Type B pancreatic cell (in vitro differentiated cells): Measurements from ENCODE around the gene FILIP1L. TPM values are rescaled to one million over a fixed set of nuclear protein-coding genes. Genes with fewer than 3 reads are reported as not detected.

Experiments used
- DNase-seq: peaks from one replicate; pipeline ENCODE4 v3.0.0; 2021; ENCODE audit warnings: mixed read lengths; ENCODE audit not compliant: unreplicated experiment; ENCODE audit errors: extremely low spot score
- H3K27ac Mint-ChIP-seq: 2 replicates; pipeline ENCODE4 v1.8.0; 2021; ENCODE audit warnings: mild to moderate bottlenecking, mixed read lengths
- H3K27me3 Mint-ChIP-seq: 2 replicates; pipeline ENCODE4 v1.8.0; 2021; ENCODE audit warnings: mixed read lengths
- H3K36me3 Mint-ChIP-seq: 2 replicates; pipeline ENCODE4 v1.8.0; 2021; ENCODE audit warnings: mixed read lengths
- H3K4me1 Mint-ChIP-seq: one replicate; pipeline ENCODE4 v1.8.0; 2021; ENCODE audit warnings: mixed read lengths; ENCODE audit not compliant: unreplicated experiment
- H3K4me3 Mint-ChIP-seq: 2 replicates; pipeline ENCODE4 v1.8.0; 2021; ENCODE audit warnings: mild to moderate bottlenecking, mixed read lengths
- H3K9me3 Mint-ChIP-seq: 2 replicates; pipeline ENCODE4 v1.8.0; 2021; ENCODE audit warnings: mixed read lengths
- total RNA-seq: library from RNA; stranded (reverse); gene quantifications from 2 replicates; pipeline ENCODE4 v1.2.1, GENCODE V29; 2021; ENCODE audit warnings: low replicate concordance
- TF ChIP-seq, protein P1 (sequence below): fragments of 200-600 bp; sonication (generic); conservative IDR thresholded peaks from 2 replicates; pipeline ENCODE4 v1.5.0; 2021; ENCODE audit warnings: antibody characterized with exemption, mild to moderate bottlenecking

The FILIP1L gene
- total RNA-seq, 1 donor from 2014 or later: 30.6 TPM

DNA sequence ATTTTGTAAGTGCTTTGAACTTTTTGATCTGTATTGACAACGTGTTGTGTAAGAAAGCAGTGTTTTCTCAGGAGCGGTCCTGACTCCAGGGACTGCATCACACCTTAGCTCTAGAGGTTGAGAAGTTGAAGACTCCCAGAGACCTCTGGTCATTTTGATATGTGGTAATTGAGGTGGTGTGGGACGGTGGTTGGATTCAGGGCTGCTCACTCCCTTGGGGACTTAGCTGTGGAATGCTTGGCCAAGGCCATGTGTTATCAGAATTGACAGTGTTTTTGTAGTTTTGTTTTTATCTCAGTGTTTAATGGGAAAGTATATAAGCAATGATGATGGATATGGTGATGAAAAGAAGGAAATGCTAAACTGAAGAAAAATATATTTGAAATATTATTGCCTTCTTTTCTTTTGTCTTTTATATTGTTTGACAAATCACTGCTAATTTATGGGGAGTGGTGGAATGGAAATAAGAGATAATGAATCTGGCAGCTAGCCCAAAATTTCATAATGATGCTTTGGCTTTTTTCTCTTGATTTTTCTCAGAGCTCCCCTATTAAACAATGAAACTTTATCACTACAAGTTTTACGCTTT lies 280.6 kb downstream of the FILIP1L start:
- no peak for DNase-seq
- Mint-ChIP-seq H3K4me1 (peaks cover 6% of the 10 kb centered on the region), H3K4me3 (no peak overlapping the region), H3K27me3 (no peaks in the 10 kb centered on the region), H3K9me3 (no peaks in the 10 kb centered on the region), H3K27ac (no peak overlapping the region), H3K36me3 (no peaks in the 10 kb centered on the region)
- TF ChIP-seq, protein P1, sequence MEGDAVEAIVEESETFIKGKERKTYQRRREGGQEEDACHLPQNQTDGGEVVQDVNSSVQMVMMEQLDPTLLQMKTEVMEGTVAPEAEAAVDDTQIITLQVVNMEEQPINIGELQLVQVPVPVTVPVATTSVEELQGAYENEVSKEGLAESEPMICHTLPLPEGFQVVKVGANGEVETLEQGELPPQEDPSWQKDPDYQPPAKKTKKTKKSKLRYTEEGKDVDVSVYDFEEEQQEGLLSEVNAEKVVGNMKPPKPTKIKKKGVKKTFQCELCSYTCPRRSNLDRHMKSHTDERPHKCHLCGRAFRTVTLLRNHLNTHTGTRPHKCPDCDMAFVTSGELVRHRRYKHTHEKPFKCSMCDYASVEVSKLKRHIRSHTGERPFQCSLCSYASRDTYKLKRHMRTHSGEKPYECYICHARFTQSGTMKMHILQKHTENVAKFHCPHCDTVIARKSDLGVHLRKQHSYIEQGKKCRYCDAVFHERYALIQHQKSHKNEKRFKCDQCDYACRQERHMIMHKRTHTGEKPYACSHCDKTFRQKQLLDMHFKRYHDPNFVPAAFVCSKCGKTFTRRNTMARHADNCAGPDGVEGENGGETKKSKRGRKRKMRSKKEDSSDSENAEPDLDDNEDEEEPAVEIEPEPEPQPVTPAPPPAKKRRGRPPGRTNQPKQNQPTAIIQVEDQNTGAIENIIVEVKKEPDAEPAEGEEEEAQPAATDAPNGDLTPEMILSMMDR: no peak

DNA sequence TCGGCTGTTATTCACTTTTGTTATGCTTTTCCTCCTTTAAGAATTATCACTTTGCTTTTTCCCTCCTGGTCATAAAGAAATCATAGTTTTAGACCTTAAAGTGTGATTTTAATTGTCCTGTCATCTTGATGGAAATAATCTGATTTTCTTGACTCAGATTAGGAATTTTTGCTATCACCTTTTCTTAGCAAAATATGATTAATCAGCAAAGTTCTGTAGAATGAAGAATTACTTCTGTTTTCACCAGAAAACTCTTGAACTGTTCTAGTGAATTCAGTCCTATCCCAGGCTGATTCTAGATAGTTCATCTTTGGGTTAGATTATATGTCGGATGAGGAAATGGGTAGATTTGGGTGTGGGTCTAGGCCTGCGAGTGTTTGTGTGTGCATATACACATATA lies 284.5 kb downstream of the FILIP1L start:
- Mint-ChIP-seq H3K27me3 (no peaks in the 10 kb centered on the region), H3K9me3 (no peaks in the 10 kb centered on the region), H3K27ac (no peak overlapping the region), H3K36me3 (no peaks in the 10 kb centered on the region), H3K4me1 (peaks cover 6% of the 10 kb centered on the region), H3K4me3 (no peak overlapping the region)
- TF ChIP-seq, protein P1: no peak
- no peak for DNase-seq

DNA sequence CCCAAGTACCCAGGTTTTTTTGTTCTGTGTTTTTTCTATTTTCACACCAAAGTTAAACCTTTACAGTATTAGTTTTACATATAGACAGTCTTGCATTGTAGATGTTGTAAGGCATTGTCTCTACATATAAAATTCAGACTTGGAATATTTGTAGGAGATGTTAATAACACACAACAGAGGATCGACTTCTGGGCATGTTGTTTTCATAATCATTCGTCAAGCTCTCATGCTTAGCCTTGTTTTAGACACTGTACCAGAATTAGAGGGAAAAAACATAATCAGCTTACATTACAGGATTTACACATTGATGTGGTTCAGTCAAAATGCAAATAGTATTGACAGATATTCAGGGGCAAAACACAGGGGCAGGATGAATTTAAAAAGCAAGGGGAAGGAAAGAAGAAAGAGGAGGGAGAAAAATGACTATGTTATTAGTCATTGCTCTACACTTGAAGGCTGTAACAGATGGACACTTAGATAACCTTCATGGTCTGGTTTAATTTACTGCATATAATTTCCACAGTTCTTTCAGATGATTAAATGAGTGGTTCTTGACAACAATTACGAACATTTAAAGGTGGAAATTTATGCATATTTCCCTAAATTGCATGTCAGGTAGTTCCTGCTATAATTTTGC lies 289.2 kb downstream of the FILIP1L start:
- TF ChIP-seq, protein P1: no peak
- Mint-ChIP-seq H3K4me3 (no peak overlapping the region), H3K27me3 (no peaks in the 10 kb centered on the region), H3K4me1 (peaks cover 13% of the 10 kb centered on the region), H3K36me3 (no peaks in the 10 kb centered on the region), H3K9me3 (no peaks in the 10 kb centered on the region), H3K27ac (no peak overlapping the region)
- DNase-seq: no peak

DNA sequence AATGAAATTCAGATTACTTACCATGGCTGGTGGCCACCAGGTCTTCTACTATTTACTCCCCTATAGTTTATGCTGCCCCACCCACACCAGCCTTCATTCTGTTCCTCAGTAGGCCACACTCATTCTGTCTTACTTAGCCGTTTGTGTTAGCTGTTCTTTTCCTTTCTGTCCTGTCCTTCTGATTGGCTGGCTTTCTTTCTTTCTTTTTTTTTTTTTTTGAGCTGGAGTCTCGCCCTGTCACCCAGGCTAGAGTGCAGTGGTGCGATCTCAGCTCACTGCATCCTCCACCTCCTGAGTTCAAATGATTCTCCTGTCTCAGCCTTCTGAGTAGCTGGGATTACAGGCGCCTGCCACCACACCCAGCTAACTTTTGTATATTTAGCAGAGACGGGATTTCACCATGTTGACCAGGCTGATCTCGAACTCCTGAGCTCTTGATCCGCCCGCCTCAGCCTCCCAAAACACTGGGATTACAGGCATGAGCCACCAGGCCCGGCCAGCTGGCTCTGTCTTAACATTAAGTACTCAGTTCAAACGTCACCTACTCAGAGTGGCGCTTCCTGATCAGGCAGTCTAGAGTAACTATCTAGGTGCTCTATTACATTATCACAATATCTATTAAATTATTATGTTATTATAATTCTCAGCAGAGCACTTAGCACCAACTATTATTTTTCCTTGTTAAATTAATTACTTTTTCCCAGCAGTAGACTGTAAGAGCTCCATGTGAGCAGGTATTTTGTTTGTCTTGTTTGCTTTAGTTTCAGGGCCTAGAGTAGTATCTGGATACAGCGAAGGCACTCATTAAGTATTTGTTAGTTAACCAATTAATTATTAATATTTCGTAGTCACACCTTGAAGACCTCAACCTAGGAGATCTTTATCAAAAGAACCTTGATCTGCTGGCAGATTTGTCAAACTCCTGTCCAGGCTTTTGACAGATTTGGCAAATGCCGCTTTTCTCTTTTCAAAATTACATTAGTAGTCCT lies 290.3 kb downstream of the FILIP1L start:
- peaks cover 4% of the 10 kb centered on the region for H3K36me3 Mint-ChIP-seq
- DNase-seq: no peak

DNA sequence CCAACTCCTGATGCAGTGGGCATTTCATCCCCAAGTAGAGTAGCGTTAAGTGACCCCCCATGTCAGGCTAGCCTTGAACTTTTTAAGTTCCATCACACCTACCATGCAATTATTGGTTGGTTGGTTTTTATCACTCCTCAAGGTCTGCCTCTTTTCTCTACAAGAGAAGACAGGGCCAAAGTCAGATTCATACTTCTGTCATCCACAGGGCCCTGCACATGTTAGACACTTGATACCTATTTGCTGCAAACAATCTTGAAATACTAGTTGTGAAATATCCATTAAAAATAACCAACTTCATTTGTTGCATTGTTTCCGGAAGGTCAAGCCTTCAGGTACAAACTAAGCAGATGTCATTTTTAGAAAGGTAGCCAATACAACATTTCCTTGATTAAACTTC lies 295.5 kb downstream of the FILIP1L start:
- Mint-ChIP-seq H3K36me3 (peaks cover 5% of the 10 kb centered on the region), H3K4me1 (peaks cover 32% of the 10 kb centered on the region), H3K4me3 (peak overlapping the region; percentile 99), H3K27ac (peak overlapping the region; percentile 100), H3K27me3 (no peaks in the 10 kb centered on the region), H3K9me3 (no peaks in the 10 kb centered on the region)
- DNase-seq: no peak
- TF ChIP-seq, protein P1: no peak

More for the DNA sequence above, 290.3 kb downstream of the FILIP1L start:
- Mint-ChIP-seq H3K27ac (no peak overlapping the region), H3K4me1 (peaks cover 16% of the 10 kb centered on the region), H3K27me3 (no peaks in the 10 kb centered on the region), H3K9me3 (no peaks in the 10 kb centered on the region), H3K4me3 (no peak overlapping the region)
- TF ChIP-seq, protein P1: no peak
